ENCODE measurements around the gene KRT5.
"Not testable (repeated sequence)": the region's sequence is repeated elsewhere in the genome, so short reads cannot be mapped to it uniquely, and the experiment has no call there.

KRT5 gene

GRCh38 chr12:52494100-52494499 is 26.1 kb downstream of the KRT5 start:
- Mint-ChIP-seq H3K36me3 (ENCODE audit: low read depth) (no peaks in the 10 kb centered on the region), H3K9me3 (no peaks in the 10 kb centered on the region), H3K27me3 (ENCODE audit: low read depth) (peaks cover 26% of the 10 kb centered on the region), H3K4me1 (peaks cover 19% of the 10 kb centered on the region), H3K27ac (no peak overlapping the region), H3K4me3 (no peak overlapping the region)
- no peak for TF ChIP-seq CTCF (IDR thresholded peaks at IDR 0.05; ENCODE audit: unreplicated experiment in 3 of 3)

GRCh38 chr12:52493172-52493571 is 27.0 kb downstream of the KRT5 start, which contains the start of gene KRT6A:
Gene KRT6A, minus strand, starts transcription at chr12:52493257. Its CDS starts 69 bp downstream, at chr12:52493188.
- H3K27me3 Mint-ChIP-seq (ENCODE audit: low read depth), result peaks cover 30% of the 10 kb centered on the region
- H3K27ac Mint-ChIP-seq, result no peak within 1 kb of the TSS
- H3K9me3 Mint-ChIP-seq, result no peaks in the 10 kb centered on the region
- H3K36me3 Mint-ChIP-seq (ENCODE audit: low read depth), result no peaks in the 10 kb centered on the region
- TF ChIP-seq CTCF (IDR thresholded peaks at IDR 0.05; ENCODE audit: unreplicated experiment in 3 of 3), result no peak
- no peak within 1 kb of the TSS for H3K4me3 Mint-ChIP-seq
- H3K4me1 Mint-ChIP-seq, result peaks cover 19% of the 10 kb centered on the region

GRCh38 chr12:52492405-52492804 is 27.8 kb downstream of the KRT5 start:
- Mint-ChIP-seq H3K27me3 (ENCODE audit: low read depth) (peaks cover 27% of the 10 kb centered on the region), H3K4me1 (peaks cover 19% of the 10 kb centered on the region)
- H3K9me3 Mint-ChIP-seq; H3K36me3 Mint-ChIP-seq (ENCODE audit: low read depth); H3K27ac Mint-ChIP-seq; H3K4me3 Mint-ChIP-seq: not testable (repeated sequence)

- H3K36me3 Mint-ChIP-seq (ENCODE audit: low read depth); H3K27ac Mint-ChIP-seq; H3K4me3 Mint-ChIP-seq; H3K9me3 Mint-ChIP-seq: not testable (repeated sequence)
- peaks cover 17% of the 10 kb centered on the region for H3K4me1 Mint-ChIP-seq
- H3K27me3 Mint-ChIP-seq (ENCODE audit: low read depth), result peaks cover 29% of the 10 kb centered on the region
Measured at GRCh38 chr12:52491495-52491894, 28.7 kb downstream of the KRT5 start.

- peaks cover 22% of the 10 kb centered on the region for H3K27me3 Mint-ChIP-seq (ENCODE audit: low read depth)
- no peaks in the 10 kb centered on the region for H3K36me3 Mint-ChIP-seq (ENCODE audit: low read depth)
- H3K9me3 Mint-ChIP-seq, result no peaks in the 10 kb centered on the region
- no peaks in the 10 kb centered on the region for H3K4me1 Mint-ChIP-seq
- no peak overlapping the region for H3K27ac Mint-ChIP-seq
- no peak overlapping the region for H3K4me3 Mint-ChIP-seq
- TF ChIP-seq CTCF (IDR thresholded peaks at IDR 0.05; ENCODE audit: unreplicated experiment in 3 of 3), result no peak
Measured at GRCh38 chr12:52488736-52489135, 31.5 kb downstream of the KRT5 start.

- H3K4me3 Mint-ChIP-seq; H3K4me1 Mint-ChIP-seq; H3K9me3 Mint-ChIP-seq; H3K27ac Mint-ChIP-seq; H3K36me3 Mint-ChIP-seq (ENCODE audit: low read depth): not testable (repeated sequence)
- H3K27me3 Mint-ChIP-seq (ENCODE audit: low read depth), result peaks cover 22% of the 10 kb centered on the region
Measured at GRCh38 chr12:52487744-52488443, 32.3 kb downstream of the KRT5 start.

- peaks cover 20% of the 10 kb centered on the region for H3K27me3 Mint-ChIP-seq (ENCODE audit: low read depth)
- no peaks in the 10 kb centered on the region for H3K36me3 Mint-ChIP-seq (ENCODE audit: low read depth)
- TF ChIP-seq CTCF (IDR thresholded peaks at IDR 0.05; ENCODE audit: unreplicated experiment in 3 of 3), result no peak
- H3K9me3 Mint-ChIP-seq, result peaks cover 3% of the 10 kb centered on the region
- H3K27ac Mint-ChIP-seq, result no peak overlapping the region
- H3K4me3 Mint-ChIP-seq, result no peak overlapping the region
- H3K4me1 Mint-ChIP-seq, result no peaks in the 10 kb centered on the region
Measured at GRCh38 chr12:52487211-52487610, 33.0 kb downstream of the KRT5 start.

Measured in nephron (organoid).